WERI-Rb-1 (cell line): ENCODE data around the gene BRD9.
"Not testable (repeated sequence)": the region's sequence is repeated elsewhere in the genome, so short reads cannot be mapped to it uniquely, and the experiment has no call there.

Experiments
- DNase-seq: peaks from one replicate; pipeline ENCODE4 v3.0.0-alpha.2; 2020
- H3K27ac ChIP-seq: fragments of 250-450 bp; sonication (Bioruptor Pico); 2 replicates; pipeline ENCODE4 v1.5.1; 2020; ENCODE audit warnings: mild to moderate bottlenecking, moderate library complexity
- H3K27me3 ChIP-seq: fragments of 250-450 bp; sonication (Bioruptor Pico); 2 replicates; pipeline ENCODE4 v1.5.1; 2021; ENCODE audit warnings: mild to moderate bottlenecking, low read depth, moderate library complexity; ENCODE audit not compliant: insufficient read depth, severe bottlenecking
- H3K36me3 ChIP-seq: fragments of 250-450 bp; sonication (Bioruptor Pico); 2 replicates; pipeline ENCODE4 v1.5.1; 2020; ENCODE audit warnings: mild to moderate bottlenecking, moderate library complexity
- H3K4me3 ChIP-seq: 2 replicates; pipeline ENCODE4 v1.5.1; 2011; ENCODE audit warnings: low read depth, mild to moderate bottlenecking, control low read depth, low read length
- H3K9me3 ChIP-seq: fragments of 250-450 bp; sonication (Bioruptor Pico); 2 replicates; pipeline ENCODE4 v1.5.1; 2021; ENCODE audit warnings: mild to moderate bottlenecking, moderate library complexity; ENCODE audit not compliant: severe bottlenecking
- TF ChIP-seq, protein P1 (sequence below): IDR thresholded peaks from 2 replicates; pipeline ENCODE4 v1.5.1; 2011; ENCODE audit warnings: low read depth, mild to moderate bottlenecking, control low read depth, inconsistent platforms, low read length

The BRD9 gene

DNA sequence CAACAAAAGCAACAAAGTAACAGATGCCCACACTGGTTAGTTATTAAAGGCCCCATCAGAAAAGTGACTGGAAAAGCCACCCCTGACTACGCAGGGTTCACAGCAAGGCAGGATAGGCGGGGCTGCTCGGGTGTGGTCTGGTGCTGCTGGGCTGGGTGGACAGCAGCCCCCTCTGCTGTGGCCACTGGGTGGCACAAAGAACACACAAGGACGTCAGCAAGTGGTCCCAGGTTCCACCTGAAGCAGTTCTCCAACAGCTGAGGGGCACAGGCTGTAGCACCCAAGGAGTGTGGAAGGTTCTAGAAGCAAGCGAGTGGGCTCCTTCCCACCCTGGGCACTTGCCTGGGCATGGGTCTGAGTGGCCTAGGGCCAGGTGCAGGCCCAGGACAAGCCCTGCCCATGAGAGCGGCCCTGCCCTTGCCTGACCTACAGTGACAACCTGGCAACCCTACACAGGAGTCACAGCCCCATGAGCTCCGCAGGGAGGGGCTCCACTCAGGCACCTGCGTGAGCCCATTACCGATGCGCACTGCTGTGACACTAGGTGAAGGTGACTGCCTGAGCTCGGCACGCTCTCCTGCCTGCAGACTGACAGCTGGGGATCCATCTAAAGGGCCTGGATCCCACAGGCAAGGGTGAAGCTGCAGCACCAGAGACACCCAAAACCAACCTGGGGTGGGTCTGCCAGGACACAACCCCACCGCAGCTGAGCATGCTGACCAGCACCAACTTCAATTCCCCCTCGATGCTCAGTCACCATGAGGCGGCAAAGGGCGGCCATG lies 8.1 kb downstream of the BRD9 start:
- H3K27ac ChIP-seq = no peak overlapping the region
- peaks cover 92% of the 10 kb centered on the region for H3K36me3 ChIP-seq
- no peaks in the 10 kb centered on the region for H3K27me3 ChIP-seq
- TF ChIP-seq, protein P1, sequence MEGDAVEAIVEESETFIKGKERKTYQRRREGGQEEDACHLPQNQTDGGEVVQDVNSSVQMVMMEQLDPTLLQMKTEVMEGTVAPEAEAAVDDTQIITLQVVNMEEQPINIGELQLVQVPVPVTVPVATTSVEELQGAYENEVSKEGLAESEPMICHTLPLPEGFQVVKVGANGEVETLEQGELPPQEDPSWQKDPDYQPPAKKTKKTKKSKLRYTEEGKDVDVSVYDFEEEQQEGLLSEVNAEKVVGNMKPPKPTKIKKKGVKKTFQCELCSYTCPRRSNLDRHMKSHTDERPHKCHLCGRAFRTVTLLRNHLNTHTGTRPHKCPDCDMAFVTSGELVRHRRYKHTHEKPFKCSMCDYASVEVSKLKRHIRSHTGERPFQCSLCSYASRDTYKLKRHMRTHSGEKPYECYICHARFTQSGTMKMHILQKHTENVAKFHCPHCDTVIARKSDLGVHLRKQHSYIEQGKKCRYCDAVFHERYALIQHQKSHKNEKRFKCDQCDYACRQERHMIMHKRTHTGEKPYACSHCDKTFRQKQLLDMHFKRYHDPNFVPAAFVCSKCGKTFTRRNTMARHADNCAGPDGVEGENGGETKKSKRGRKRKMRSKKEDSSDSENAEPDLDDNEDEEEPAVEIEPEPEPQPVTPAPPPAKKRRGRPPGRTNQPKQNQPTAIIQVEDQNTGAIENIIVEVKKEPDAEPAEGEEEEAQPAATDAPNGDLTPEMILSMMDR = no peak; the same call in 1 of the 2 replicates
- H3K4me3 ChIP-seq = no peak overlapping the region
- no peaks in the 10 kb centered on the region for H3K9me3 ChIP-seq
- no peak for DNase-seq

DNA sequence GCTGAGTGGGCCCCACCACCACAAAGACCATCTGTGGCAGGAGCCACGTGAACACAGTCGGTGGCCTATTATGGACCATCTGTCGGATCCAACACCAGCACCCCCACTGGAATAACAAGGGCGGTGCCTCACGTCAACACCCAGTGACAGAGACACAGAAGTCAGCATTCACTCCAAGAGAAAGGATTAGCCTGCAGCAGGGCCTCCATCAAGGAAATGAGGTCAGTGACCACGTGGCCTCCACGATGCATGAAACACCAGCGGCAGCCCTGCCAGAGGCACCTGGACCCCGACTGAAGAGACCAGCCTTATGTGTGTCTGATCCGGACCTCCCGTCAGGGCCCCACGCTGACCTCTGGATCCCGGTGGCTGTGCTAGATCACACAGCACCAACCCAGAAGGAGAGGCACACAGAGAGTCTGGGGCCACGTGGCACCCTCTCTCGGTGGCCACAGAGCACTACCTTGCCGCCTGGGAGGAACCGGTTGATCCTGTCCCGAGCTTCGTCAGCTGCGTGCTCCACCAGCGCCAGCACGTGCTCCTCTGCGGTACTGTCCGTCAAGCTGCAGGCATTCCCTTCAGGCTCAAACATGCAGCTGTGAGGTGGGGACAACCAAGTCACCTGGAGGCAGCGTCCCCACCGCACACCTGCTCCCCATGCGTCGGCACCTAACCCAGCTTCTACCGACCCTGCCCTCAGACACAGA lies 9.0 kb downstream of the BRD9 start:
- H3K4me3 ChIP-seq = no peak overlapping the region
- DNase-seq = no peak
- H3K27ac ChIP-seq = no peak overlapping the region
- TF ChIP-seq, protein P1 = no peak
- no peaks in the 10 kb centered on the region for H3K9me3 ChIP-seq
- H3K27me3 ChIP-seq = no peaks in the 10 kb centered on the region
- peaks cover 83% of the 10 kb centered on the region for H3K36me3 ChIP-seq

DNA sequence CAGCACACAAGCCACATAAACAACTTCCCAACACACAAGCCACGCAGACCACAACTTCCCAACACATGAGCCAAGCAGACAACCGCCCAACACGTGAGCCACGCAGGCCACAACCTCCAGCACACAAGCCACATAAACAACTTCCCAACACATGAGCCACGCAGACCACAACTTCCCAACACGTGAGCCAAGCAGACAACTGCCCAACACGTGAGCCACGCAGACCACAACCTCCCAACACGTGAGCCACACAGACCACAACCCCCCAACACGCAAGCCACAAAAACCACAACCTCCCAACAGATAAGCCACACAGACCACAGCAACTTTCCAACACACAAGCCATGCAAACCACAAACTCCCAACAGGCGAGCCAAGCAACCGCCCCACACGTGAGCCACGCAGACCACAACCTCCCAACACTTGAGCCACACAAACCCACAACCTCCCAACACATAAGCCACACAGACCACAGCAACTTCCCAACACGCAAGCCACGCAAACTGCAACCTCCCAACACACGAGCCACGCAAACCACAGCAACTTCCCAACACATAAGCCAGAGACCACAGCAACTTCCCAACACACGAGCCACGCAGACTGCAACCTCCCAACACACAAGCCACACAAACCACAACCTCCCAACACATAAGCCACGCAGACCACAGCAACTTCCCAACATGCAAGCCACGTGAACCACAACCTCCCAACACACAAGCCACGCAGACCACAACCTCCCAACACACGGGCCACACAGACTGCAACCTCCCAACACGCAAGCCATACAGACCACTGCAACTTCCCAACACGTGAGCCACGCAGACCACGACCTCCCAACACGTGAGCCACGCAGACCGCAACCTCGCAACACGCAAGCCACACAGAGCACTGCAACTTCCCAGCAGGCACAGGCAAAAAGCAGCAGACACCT lies 10.1 kb downstream of the BRD9 start:
- Histone ChIP-seq H3K36me3 (peaks cover 80% of the 10 kb centered on the region), H3K9me3 (no peaks in the 10 kb centered on the region), H3K4me3 (no peak overlapping the region), H3K27me3 (no peaks in the 10 kb centered on the region), H3K27ac (no peak overlapping the region)
- DNase-seq = no peak
- TF ChIP-seq, protein P1 = no peak

DNA sequence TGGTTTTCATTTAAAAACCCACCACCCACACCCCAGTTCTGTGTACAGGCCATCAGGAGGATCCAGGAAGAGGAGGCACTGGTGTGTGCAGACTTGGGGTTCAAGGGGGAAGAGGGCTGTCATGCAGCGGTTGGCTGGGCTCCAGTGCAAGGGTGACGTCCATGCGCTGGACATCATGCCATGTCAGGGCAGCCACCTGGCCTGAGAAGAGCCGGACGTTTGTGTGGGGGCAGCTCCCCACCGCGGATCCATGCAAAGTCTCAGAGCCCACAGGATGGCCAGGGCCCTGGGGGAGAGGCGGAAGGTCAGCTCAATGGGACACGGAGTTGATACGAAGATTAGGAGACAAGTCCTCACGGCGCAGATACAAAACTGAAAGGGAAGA lies 11.1 kb downstream of the BRD9 start:
- H3K36me3 ChIP-seq = peaks cover 80% of the 10 kb centered on the region
- DNase-seq = no peak
- TF ChIP-seq, protein P1 = no peak
- H3K27me3 ChIP-seq = no peaks in the 10 kb centered on the region
- no peak overlapping the region for H3K4me3 ChIP-seq
- H3K27ac ChIP-seq = no peak overlapping the region
- no peaks in the 10 kb centered on the region for H3K9me3 ChIP-seq

DNA sequence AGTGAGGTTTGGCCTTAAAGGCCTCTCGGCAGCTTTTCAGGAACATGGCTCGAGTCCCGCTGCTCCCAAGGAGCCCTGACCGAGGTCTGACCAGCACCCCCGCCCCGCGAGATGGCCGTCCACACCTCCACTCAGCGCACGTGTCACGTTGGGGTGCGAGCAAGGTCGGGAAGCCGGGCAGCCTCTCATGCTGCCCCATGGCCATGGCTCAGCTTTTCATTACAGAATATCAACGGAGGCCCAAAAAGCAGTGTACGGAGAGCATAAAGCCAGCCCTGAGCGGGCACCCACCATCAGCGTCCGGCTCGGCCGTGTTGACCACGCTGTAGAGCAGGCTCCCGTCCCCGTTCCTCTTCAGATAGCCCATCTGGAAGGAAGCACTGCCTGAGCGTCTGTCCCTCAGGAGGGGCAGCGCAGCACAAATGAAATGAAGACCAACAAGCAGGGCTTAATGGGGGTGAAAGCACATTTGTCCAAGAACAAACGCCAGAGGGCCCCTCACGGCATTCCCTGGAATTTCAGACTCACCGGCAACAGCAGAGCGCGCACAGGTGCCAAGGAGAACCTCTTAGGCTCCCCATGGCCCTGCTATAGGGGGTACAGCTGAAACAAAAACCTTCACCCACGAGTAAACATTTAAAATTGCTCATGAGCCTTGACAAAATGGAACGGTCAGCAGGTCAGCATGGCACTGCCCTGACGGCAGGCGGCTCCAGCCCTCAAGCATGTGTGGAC lies 11.6 kb downstream of the BRD9 start:
- Histone ChIP-seq H3K36me3 (peaks cover 80% of the 10 kb centered on the region), H3K4me3 (no peak overlapping the region), H3K9me3 (no peaks in the 10 kb centered on the region), H3K27me3 (no peaks in the 10 kb centered on the region), H3K27ac (no peak overlapping the region)
- no peak for DNase-seq
- TF ChIP-seq, protein P1 = no peak

DNA sequence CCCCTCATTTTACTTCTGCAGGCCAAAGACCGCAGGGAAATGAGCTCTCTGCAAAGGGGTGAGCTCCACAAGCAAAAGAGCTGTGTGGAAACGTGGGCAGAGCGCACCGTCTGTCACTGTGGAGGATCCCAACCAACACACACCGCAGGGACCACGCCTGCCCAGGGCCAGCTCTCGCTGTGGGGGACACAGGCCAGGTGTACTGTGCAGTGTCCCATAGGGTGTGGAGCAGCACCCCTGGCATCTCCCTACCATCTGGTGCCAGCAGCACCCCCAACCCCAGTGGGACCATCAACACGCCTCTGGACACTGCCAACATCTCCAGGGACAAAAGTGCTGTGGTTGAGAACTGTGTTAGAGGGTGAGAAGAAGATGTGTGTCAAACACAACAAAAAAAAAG lies 13.9 kb downstream of the BRD9 start:
- not testable (repeated sequence) for H3K27ac ChIP-seq, DNase-seq, H3K4me3 ChIP-seq, H3K9me3 ChIP-seq, H3K27me3 ChIP-seq
- peaks cover 80% of the 10 kb centered on the region for H3K36me3 ChIP-seq
